ENCODE measurements around the gene SEMA3C.

SEMA3C gene

GRCh38 chr7:80821771-80822319 lies 97.0 kb downstream of the SEMA3C start:
- DNase-seq = no peak

GRCh38 chr7:80819503-80819902 lies 99.3 kb downstream of the SEMA3C start:
- DNase-seq = no peak

- DNase-seq = no peak
These were observed 100.7 kb downstream of the SEMA3C start for GRCh38 chr7:80818181-80818580.

GRCh38 chr7:80816806-80817205 lies 102.0 kb downstream of the SEMA3C start:
- no peak for DNase-seq

- no peak for DNase-seq
These were observed 103.1 kb downstream of the SEMA3C start for GRCh38 chr7:80815733-80816132.

- no peak for DNase-seq
These were observed 109.3 kb downstream of the SEMA3C start for GRCh38 chr7:80809545-80809944.

- DNase-seq = no peak
These were observed 111.5 kb downstream of the SEMA3C start for GRCh38 chr7:80807166-80807900.

- no peak for DNase-seq
These were observed 112.2 kb downstream of the SEMA3C start for GRCh38 chr7:80806663-80807062.

- DNase-seq = no peak
These were observed 114.3 kb downstream of the SEMA3C start for GRCh38 chr7:80804589-80804988.

GRCh38 chr7:80802527-80802926 lies 116.3 kb downstream of the SEMA3C start:
- DNase-seq = no peak

GRCh38 chr7:80794631-80795573 lies 123.9 kb downstream of the SEMA3C start:
- no peak for DNase-seq

- DNase-seq = no peak
These were observed 127.3 kb downstream of the SEMA3C start for GRCh38 chr7:80791509-80791929.

- no peak for DNase-seq
These were observed 128.0 kb downstream of the SEMA3C start for GRCh38 chr7:80790877-80791276.

GRCh38 chr7:80787721-80788120 lies 131.1 kb downstream of the SEMA3C start:
- no peak for DNase-seq

- no peak for DNase-seq
These were observed 132.8 kb downstream of the SEMA3C start for GRCh38 chr7:80785961-80786536.

- DNase-seq = no peak
These were observed 133.6 kb downstream of the SEMA3C start for GRCh38 chr7:80785276-80785675.

- DNase-seq = no peak
These were observed 135.0 kb downstream of the SEMA3C start for GRCh38 chr7:80783678-80784327.

- DNase-seq = no peak
These were observed 135.6 kb downstream of the SEMA3C start for GRCh38 chr7:80783186-80783677.

GRCh38 chr7:80781561-80781979 lies 137.3 kb downstream of the SEMA3C start:
- DNase-seq = no peak

GRCh38 chr7:80781146-80781545 lies 137.7 kb downstream of the SEMA3C start:
- no peak for DNase-seq

- DNase-seq = no peak
These were observed 139.4 kb downstream of the SEMA3C start for GRCh38 chr7:80779456-80779855.

- DNase-seq = no peak
These were observed 143.0 kb downstream of the SEMA3C start for GRCh38 chr7:80775897-80776296.

GRCh38 chr7:80775482-80775881 lies 143.4 kb downstream of the SEMA3C start:
- DNase-seq = no peak
